Activated CD4-positive, alpha-beta T cell treated with anti-CD3 and anti-CD28 coated beads, Interleukin-2, amount 10 ng/mL, durations not matched to agents 24 days and 14 days (primary cell): ENCODE measurements around the gene ADARB2. TPM values are rescaled to one million over a fixed set of nuclear protein-coding genes. Genes with fewer than 3 reads are reported as not detected.

Experiments used
- DNase-seq: peaks from one replicate; pipeline ENCODE4 v3.0.0; 2022
- H3K27ac Mint-ChIP-seq: one replicate; pipeline ENCODE4 v1.8.0; 2022; ENCODE audit warnings: mild to moderate bottlenecking, mixed read lengths
- H3K27me3 Mint-ChIP-seq: one replicate; pipeline ENCODE4 v1.8.0; 2022; ENCODE audit warnings: mixed read lengths
- H3K36me3 Mint-ChIP-seq: one replicate; pipeline ENCODE4 v1.8.0; 2022; ENCODE audit warnings: low read depth, mild to moderate bottlenecking, mixed read lengths
- H3K4me1 Mint-ChIP-seq: one replicate; pipeline ENCODE4 v1.8.0; 2021; ENCODE audit warnings: mixed read lengths
- H3K4me3 Mint-ChIP-seq: one replicate; pipeline ENCODE4 v1.8.0; 2022; ENCODE audit warnings: mild to moderate bottlenecking, moderate library complexity, mixed read lengths
- H3K9me3 Mint-ChIP-seq: one replicate; pipeline ENCODE4 v1.8.0; 2021; ENCODE audit warnings: mixed read lengths
- intact Hi-C: fragments of 100-400 bp; cut with micrococcal nuclease; formaldehyde crosslinking; loops from one replicate; pipeline ENCODE4 v1.15.1; 2023
- total RNA-seq: library from RNA; stranded (reverse); gene quantifications from 2 replicates; pipeline ENCODE4 v1.2.3, GENCODE V29; 2022

ADARB2 gene
- total RNA-seq, 1 donor from 2014 or later, result not detected

DNA sequence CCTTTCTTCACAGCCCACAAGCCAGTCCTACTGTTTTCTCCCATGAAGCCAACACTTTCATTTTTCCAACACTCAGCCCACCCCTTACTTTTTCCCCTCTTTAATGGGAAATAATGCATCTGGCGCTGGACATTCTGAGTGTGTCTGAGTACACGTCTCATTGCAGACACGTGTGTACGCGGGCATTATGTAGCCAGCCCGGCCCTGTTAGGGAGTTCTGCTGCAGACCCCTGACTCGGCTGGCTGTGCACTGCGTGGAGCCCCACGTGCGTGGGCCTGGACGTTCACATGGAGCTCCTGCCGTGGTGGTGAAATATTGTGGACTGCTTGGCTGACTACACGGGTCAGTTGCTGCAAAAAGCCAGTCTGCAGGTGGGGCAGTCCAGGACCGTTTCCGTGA, 233.0 kb downstream of the ADARB2 start:
- DNase-seq, result no peak
- Mint-ChIP-seq H3K36me3 (no peaks in the 10 kb centered on the region), H3K4me1 (no peaks in the 10 kb centered on the region), H3K27ac (no peak overlapping the region), H3K4me3 (no peak overlapping the region), H3K27me3 (no peaks in the 10 kb centered on the region), H3K9me3 (peaks cover 4% of the 10 kb centered on the region)
- intact Hi-C loops, result no loop called here

DNA sequence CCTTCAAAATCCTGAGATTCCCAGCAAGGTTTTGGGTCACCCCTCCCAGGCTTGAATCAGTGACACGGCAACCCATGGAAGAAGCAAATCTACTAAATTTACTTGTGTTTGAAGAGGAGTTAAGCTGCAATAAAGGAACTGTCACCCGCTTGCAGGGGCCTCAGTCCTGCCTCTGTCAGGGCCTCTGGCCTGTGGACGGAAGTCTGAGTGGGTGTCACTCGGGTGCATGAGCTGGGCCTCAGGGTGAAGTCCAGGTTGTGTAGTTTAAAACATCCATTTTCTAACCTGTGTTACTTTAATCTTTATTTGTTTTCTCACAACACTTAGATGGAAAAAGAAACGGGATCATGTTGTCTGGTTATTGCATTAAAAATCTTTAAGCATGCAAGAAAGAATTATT, 234.9 kb downstream of the ADARB2 start:
- DNase-seq, result no peak
- H3K9me3 Mint-ChIP-seq, result peaks cover 4% of the 10 kb centered on the region
- intact Hi-C loops, result no loop called here
- no peaks in the 10 kb centered on the region for H3K27me3 Mint-ChIP-seq
- H3K4me3 Mint-ChIP-seq, result no peak overlapping the region
- no peak overlapping the region for H3K27ac Mint-ChIP-seq
- H3K36me3 Mint-ChIP-seq, result no peaks in the 10 kb centered on the region
- H3K4me1 Mint-ChIP-seq, result no peaks in the 10 kb centered on the region

DNA sequence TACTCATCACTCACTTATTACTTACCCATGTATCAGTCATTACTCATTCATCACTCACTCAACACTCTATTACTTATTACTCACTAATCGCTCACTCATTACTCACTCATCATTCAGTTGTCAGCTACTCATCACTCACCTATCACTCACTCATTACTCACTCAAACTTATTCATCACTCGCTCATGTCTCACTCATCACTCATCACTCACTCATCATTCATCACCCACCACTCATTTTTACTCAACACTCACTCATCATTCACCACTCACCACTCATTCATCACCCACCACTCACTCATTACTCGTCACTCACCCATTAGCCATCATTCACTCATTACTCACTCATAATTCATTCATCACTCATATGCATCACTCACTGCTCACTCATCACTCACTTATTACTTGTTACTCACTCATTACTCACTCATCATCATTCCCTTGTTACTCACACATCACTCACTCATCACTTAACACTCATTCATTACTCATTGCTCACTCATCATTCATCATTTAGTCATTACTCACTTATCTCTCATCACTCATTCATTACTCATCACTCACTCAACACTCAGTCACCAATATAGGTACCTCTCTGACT, 237.9 kb downstream of the ADARB2 start:
- H3K27me3 Mint-ChIP-seq, result no peaks in the 10 kb centered on the region
- H3K4me3 Mint-ChIP-seq, result no peak overlapping the region
- no peak overlapping the region for H3K27ac Mint-ChIP-seq
- no peaks in the 10 kb centered on the region for H3K36me3 Mint-ChIP-seq
- no peaks in the 10 kb centered on the region for H3K9me3 Mint-ChIP-seq
- intact Hi-C loops, result no loop called here
- no peaks in the 10 kb centered on the region for H3K4me1 Mint-ChIP-seq
- DNase-seq, result no peak

DNA sequence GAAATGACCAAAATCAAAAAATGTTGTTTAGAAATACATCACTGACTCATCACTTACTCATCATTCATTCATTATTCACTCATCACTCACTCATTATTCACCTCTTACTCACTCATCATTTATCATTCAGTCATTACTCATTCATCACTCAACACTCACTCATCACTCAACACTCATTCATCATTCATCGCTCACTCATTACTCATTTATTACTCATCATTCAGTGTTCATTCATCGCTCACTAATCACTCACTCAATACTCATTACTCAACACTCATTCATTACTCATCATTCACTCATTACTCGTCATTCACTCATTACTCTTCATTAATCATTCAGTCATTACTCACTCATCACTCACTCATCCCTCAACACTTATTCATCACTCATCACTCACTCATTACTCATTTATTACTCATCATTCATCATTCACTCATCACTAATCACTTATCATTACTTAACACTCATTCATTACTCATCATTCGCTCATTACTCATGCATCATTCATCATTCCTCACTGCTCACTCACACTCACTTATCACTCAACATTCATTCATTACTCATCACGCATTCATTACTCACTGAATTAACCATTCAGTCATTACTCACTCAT, 238.5 kb downstream of the ADARB2 start:
- Mint-ChIP-seq H3K27me3 (no peaks in the 10 kb centered on the region), H3K9me3 (no peaks in the 10 kb centered on the region), H3K27ac (no peak overlapping the region), H3K36me3 (no peaks in the 10 kb centered on the region), H3K4me1 (no peaks in the 10 kb centered on the region), H3K4me3 (no peak overlapping the region)
- intact Hi-C loops, result no loop called here
- DNase-seq, result no peak

DNA sequence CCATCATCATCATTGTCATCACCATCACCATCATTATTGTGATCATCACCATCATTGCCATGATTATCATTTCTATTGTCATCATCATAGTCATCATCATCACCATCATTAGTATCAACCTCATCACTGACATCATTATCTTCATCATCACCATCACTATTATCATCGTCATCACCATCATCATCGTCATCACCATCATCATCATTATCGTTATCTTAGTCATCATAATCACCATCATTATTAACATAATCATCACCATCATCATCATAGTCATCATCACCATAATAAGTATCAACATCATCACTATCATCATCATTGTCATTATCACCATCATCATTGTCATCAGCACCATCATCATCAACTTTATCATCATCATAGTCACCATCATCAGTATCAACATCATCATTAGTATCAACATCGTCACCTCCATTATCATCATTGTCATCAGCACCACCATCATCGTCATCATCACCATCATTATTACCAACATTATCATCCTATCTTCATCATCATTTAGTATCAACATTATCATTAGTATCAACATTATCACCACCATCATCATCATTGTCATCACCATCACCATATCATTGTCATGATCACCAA, 241.3 kb downstream of the ADARB2 start:
- Mint-ChIP-seq H3K36me3 (no peaks in the 10 kb centered on the region), H3K27me3 (no peaks in the 10 kb centered on the region), H3K4me3 (no peak overlapping the region), H3K27ac (no peak overlapping the region), H3K9me3 (no peaks in the 10 kb centered on the region), H3K4me1 (no peaks in the 10 kb centered on the region)
- DNase-seq, result no peak
- intact Hi-C loops, result no loop called here

DNA sequence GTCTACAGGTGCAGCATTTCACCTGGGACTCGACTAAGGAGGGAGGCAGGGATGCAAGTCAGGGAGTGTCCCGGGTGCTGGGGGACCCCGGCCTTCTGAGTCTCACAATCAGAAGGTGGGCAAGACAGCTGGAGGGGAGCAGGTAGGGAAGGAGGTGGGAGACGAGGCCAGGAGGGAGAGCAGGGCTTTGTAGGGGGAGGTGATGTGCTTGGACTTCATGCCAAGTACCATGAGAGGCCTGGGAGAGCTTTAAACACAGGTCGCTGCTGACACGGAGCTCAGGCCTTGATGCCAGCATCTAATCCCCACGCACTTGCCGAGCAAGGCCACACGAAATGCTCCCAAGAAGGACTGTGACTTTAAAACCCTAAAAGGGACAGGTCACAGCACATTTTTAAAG, 244.7 kb downstream of the ADARB2 start:
- Mint-ChIP-seq H3K36me3 (no peaks in the 10 kb centered on the region), H3K27ac (no peak overlapping the region), H3K27me3 (no peaks in the 10 kb centered on the region), H3K4me1 (no peaks in the 10 kb centered on the region), H3K9me3 (no peaks in the 10 kb centered on the region), H3K4me3 (no peak overlapping the region)
- DNase-seq, result no peak
- intact Hi-C loops, result no loop called here

DNA sequence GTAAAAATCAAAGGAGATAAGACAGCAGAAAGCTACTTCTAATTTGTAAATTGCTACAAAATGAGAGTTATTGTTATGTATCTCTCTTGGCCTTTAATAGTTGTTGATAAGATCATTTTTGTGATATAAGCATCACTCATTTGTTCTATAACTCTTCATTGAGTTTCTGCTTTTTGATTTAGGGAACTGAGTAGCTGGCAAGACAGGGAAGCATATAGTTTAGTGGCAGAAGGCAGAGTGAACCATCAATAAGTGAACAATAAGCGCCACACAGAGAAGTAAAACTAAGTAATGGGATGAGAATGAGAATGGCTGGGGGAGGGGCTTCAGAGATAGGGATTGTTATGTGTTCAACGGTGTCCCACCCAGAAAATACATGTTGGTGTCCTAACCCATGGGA, 245.4 kb downstream of the ADARB2 start:
- H3K4me1 Mint-ChIP-seq, result no peaks in the 10 kb centered on the region
- no peaks in the 10 kb centered on the region for H3K27me3 Mint-ChIP-seq
- no peaks in the 10 kb centered on the region for H3K36me3 Mint-ChIP-seq
- no peak for DNase-seq
- no peaks in the 10 kb centered on the region for H3K9me3 Mint-ChIP-seq
- no peak overlapping the region for H3K4me3 Mint-ChIP-seq
- H3K27ac Mint-ChIP-seq, result no peak overlapping the region
- intact Hi-C loops, result no loop called here

DNA sequence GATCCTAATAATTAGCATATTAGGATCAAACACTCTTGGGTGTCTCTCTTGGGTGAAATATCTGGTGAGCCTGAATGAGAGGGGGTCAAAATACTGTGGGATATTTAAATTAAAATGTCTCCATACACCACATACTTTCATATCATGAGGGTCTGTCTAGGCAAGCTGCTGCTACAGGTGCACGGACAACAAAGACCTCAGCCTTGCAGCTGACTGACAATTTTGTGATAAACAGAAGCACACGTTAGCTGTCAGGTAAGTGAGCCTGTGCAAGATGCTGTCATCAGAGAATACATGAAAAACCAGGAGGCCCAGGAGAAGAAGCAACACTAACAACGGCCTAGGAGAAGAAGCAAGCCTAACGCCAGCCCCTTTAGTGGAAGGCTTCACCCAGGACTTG, 247.5 kb downstream of the ADARB2 start:
- Mint-ChIP-seq H3K27me3 (no peaks in the 10 kb centered on the region), H3K27ac (no peak overlapping the region), H3K4me1 (no peaks in the 10 kb centered on the region), H3K9me3 (no peaks in the 10 kb centered on the region), H3K4me3 (no peak overlapping the region), H3K36me3 (no peaks in the 10 kb centered on the region)
- no peak for DNase-seq
- intact Hi-C loops, result no loop called here

DNA sequence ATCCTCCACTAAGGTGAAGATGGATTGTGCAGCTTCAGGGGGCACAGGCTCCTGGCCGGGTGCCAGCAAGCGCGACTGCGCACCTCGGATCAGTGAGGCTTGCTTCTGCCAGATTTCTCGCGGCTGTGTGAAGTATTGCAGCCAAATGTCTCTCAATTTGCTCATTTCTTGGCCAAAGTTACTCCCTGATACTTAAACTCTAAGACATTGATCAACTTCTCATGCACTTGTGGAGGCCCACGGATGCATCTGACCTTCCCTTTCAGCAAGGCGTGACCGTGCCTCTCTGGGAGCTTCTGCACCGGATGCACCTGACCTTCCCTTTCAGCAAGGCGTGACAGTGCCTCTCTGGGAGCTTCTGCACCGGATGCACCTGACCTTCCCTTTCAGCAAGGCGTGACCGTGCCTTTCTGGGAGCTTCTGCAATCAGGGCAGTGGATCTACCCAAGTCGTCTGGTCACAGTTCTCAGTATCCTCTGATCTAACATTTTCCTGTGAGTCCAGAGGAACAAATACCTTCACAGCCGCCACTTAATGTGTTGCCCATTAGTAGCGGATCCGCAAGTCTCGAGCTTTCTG, 248.3 kb downstream of the ADARB2 start:
- Mint-ChIP-seq H3K36me3 (no peaks in the 10 kb centered on the region), H3K9me3 (no peaks in the 10 kb centered on the region), H3K27ac (no peak overlapping the region), H3K4me1 (no peaks in the 10 kb centered on the region), H3K27me3 (no peaks in the 10 kb centered on the region), H3K4me3 (no peak overlapping the region)
- intact Hi-C loops, result no loop called here
- no peak for DNase-seq

DNA sequence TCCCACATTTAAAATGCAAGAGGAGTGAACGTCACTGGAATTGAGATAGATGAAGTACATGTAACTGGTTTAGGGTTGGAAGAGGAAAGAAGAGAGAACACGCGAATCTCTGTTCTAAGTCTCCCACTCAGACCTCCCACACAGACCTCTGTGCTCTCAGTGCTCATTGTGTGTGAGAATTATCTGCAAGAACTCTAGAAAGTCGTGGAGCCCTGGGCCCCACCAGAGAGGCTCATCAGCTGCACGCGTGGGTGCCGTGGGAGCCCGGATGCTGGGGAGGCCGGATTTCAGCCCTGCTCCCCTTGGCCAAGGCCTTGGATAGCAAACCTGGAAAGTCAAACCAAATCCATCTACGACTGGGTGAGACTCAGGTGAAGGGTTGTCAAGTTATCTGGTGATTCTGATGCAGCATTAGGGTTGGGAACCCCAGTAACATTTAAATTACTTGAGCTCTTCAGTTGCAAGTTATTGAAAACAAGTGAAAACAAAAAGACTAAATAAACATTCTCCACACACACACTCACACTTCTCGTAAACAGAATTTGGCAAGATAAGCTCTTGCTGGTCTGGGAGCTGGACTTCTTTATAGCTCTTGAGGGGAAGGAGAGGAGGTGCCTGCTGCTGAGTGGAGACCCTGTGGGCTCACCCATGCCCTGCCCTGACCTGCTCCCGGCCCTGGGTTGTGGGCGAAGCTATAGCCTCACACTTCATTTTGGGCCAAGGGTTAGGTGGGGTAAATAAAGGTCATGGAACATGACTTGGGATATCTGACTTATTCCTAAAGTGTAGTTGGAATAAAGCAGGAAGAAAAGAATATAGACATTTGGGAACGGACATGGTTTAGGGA, 250.3 kb downstream of the ADARB2 start:
- no peak for DNase-seq
- intact Hi-C loops, result no loop called here
- peaks cover 2% of the 10 kb centered on the region for H3K27me3 Mint-ChIP-seq
- no peak overlapping the region for H3K27ac Mint-ChIP-seq
- no peak overlapping the region for H3K4me3 Mint-ChIP-seq
- no peaks in the 10 kb centered on the region for H3K4me1 Mint-ChIP-seq
- no peaks in the 10 kb centered on the region for H3K9me3 Mint-ChIP-seq
- no peaks in the 10 kb centered on the region for H3K36me3 Mint-ChIP-seq

DNA sequence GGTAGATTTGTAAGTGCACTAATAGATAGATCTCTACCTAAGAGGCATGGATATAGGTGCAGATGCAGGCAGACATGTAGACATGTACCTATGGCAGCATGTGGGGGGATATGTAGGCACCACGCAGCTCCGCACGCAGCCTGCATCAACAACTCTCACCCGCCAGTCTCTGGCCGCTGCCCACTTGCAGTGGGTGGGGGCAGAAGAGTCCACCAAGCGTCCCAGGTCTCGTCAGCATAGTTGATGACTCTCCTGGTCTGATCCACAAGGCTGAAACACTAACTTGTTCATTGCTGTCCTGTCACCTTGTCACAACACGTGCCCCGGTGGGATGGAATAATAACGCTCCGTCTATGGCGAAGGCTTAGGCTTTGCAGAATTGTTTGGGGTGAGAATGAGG, 252.0 kb downstream of the ADARB2 start:
- no peak for DNase-seq
- Mint-ChIP-seq H3K9me3 (no peaks in the 10 kb centered on the region), H3K4me3 (no peak overlapping the region), H3K36me3 (no peaks in the 10 kb centered on the region), H3K4me1 (no peaks in the 10 kb centered on the region), H3K27me3 (peaks cover 2% of the 10 kb centered on the region), H3K27ac (no peak overlapping the region)
- intact Hi-C loops, result no loop called here

DNA sequence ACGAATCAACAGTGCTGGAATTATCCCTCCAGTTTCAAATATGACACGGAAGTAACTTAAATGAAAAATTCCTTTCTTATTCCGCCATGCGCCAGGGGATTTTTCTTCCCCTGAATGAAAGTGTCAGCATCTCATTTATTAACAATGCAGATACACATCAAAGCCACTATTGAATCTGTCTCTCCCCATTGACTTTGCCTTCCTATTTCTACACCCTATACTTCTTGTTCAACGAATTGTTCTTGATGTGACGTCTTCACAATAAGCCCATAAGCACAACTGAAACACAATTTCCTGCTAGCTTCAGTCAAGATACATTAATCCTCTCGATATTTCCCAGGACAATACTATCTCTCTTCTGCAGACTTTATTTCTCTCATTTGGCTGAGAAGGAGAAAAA, 253.5 kb downstream of the ADARB2 start:
- peaks cover 2% of the 10 kb centered on the region for H3K27me3 Mint-ChIP-seq
- H3K36me3 Mint-ChIP-seq, result no peaks in the 10 kb centered on the region
- no peak overlapping the region for H3K4me3 Mint-ChIP-seq
- intact Hi-C loops, result no loop called here
- H3K9me3 Mint-ChIP-seq, result no peaks in the 10 kb centered on the region
- no peak overlapping the region for H3K27ac Mint-ChIP-seq
- no peaks in the 10 kb centered on the region for H3K4me1 Mint-ChIP-seq
- no peak for DNase-seq

DNA sequence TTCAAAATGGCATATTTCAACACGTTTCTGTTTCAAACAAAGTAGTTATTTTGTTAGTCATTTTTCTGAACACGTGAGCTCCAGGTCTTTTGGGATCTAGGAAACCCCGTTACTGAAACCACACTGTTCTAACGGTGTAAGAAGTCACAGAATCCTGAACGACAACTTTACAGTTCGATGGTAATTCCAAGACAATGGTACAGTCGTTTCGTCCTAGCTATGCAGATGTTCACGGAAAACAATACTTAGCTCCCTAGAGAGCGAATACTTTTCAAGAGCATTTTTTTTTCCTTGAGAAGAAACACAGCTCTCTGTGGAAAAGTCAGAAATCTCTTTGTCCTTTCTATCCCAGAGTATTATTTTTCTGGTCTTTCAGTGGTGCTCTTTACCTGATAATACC, 254.1 kb downstream of the ADARB2 start:
- no peak overlapping the region for H3K27ac Mint-ChIP-seq
- no peak for DNase-seq
- intact Hi-C loops, result no loop called here
- H3K4me1 Mint-ChIP-seq, result no peaks in the 10 kb centered on the region
- H3K4me3 Mint-ChIP-seq, result no peak overlapping the region
- H3K9me3 Mint-ChIP-seq, result no peaks in the 10 kb centered on the region
- H3K36me3 Mint-ChIP-seq, result no peaks in the 10 kb centered on the region
- H3K27me3 Mint-ChIP-seq, result peaks cover 2% of the 10 kb centered on the region

DNA sequence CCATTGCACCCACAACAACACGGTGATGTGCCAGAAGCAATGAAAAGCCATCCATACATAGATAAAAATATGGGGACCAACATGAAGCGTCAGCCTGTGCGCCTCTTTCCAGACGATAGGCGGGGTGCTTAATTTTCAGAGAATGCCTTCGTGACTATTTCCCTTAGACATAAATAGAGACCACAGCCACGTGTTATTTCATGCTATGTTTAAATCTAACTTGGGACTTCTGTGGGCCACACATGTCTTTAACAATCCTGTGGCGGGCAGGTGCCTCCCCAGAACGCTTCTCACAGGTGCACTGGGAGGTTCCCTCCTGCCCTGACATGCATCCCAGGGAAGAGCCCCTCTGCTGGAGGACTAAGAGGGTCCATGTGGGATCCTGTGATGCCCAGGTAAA, 259.7 kb downstream of the ADARB2 start:
- H3K4me1 Mint-ChIP-seq, result no peaks in the 10 kb centered on the region
- no peak overlapping the region for H3K4me3 Mint-ChIP-seq
- no peaks in the 10 kb centered on the region for H3K9me3 Mint-ChIP-seq
- intact Hi-C loops, result no loop called here
- no peak for DNase-seq
- H3K27ac Mint-ChIP-seq, result no peak overlapping the region
- no peaks in the 10 kb centered on the region for H3K36me3 Mint-ChIP-seq
- H3K27me3 Mint-ChIP-seq, result peaks cover 2% of the 10 kb centered on the region
